PC-3 (cell line): ENCODE data around the gene DNAH9.

Source experiments
- EZH2 ChIP-seq: fragments of 300-600 bp; sonication (generic); IDR thresholded peaks from one replicate; pipeline ENCODE4 v1.6.1; 2017; ENCODE audit warnings: antibody characterized with exemption, mild to moderate bottlenecking, low read length; ENCODE audit not compliant: unreplicated experiment
- EZH2phosphoT487 ChIP-seq: fragments of 300-600 bp; sonication (generic); IDR thresholded peaks from 2 replicates; pipeline ENCODE4 v1.6.1; 2018; ENCODE audit warnings: mild to moderate bottlenecking, antibody characterized with exemption, low read length, borderline replicate concordance
- TF ChIP-seq, protein P1 (sequence below): fragments of 300-600 bp; sonication (generic); conservative IDR thresholded peaks from 2 replicates; pipeline ENCODE4 v1.5.1; 2017; ENCODE audit warnings: antibody characterized with exemption, low read depth, mild to moderate bottlenecking, low read length

DNA sequence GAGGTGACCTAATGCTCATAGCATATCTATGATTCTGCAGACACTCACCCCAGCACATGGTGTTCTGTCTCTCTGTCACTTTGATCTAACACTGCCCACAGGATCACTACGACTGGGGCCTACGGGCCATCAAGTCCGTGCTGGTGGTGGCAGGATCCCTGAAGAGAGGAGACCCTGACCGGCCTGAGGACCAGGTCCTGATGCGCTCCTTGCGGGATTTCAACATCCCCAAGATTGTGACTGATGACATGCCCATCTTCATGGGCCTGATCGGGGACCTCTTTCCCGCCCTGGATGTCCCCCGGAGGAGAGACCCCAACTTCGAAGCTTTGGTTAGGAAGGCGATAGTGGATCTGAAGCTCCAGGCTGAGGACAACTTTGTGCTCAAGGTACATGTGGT is 146.4 kb downstream of the DNAH9 start:
- TF ChIP-seq, protein P1, sequence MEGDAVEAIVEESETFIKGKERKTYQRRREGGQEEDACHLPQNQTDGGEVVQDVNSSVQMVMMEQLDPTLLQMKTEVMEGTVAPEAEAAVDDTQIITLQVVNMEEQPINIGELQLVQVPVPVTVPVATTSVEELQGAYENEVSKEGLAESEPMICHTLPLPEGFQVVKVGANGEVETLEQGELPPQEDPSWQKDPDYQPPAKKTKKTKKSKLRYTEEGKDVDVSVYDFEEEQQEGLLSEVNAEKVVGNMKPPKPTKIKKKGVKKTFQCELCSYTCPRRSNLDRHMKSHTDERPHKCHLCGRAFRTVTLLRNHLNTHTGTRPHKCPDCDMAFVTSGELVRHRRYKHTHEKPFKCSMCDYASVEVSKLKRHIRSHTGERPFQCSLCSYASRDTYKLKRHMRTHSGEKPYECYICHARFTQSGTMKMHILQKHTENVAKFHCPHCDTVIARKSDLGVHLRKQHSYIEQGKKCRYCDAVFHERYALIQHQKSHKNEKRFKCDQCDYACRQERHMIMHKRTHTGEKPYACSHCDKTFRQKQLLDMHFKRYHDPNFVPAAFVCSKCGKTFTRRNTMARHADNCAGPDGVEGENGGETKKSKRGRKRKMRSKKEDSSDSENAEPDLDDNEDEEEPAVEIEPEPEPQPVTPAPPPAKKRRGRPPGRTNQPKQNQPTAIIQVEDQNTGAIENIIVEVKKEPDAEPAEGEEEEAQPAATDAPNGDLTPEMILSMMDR: no peak
- no peak for TF ChIP-seq EZH2phosphoT487
- no peak for TF ChIP-seq EZH2
